BE2C (cell line): Measurements from ENCODE around the gene CYBA.

Experiments
- DNase-seq: peaks from one replicate; pipeline ENCODE4 v3.0.0-alpha.2; 2020
- H3K27me3 ChIP-seq: fragments of 250-450 bp; sonication (Bioruptor Pico); 2 replicates; pipeline ENCODE4 v1.5.1; 2020; ENCODE audit warnings: mild to moderate bottlenecking
- H3K36me3 ChIP-seq: fragments of 250-450 bp; sonication (Bioruptor Pico); 2 replicates; pipeline ENCODE4 v1.5.1; 2020; ENCODE audit warnings: mild to moderate bottlenecking
- H3K4me1 ChIP-seq: fragments of 250-450 bp; sonication (Bioruptor Pico); 2 replicates; pipeline ENCODE4 v1.5.1; 2020
- H3K4me3 ChIP-seq: 2 replicates; pipeline ENCODE4 v1.5.1; 2011; ENCODE audit warnings: low read depth, low read length
- H3K9me3 ChIP-seq: fragments of 250-450 bp; sonication (Bioruptor Pico); 2 replicates; pipeline ENCODE4 v1.5.1; 2020
- CTCF ChIP-seq: IDR thresholded peaks from 2 replicates; pipeline ENCODE4 v1.5.1; 2012; ENCODE audit warnings: mild to moderate bottlenecking, low read depth, low read length

Gene CYBA

GRCh38 chr16:88618182-88618955 lies 32.5 kb downstream of the CYBA start:
- Histone ChIP-seq H3K36me3 (peaks cover 66% of the 10 kb centered on the region), H3K4me1 (peaks cover under 1% of the 10 kb centered on the region; the same call in 1 of the 2 replicates)
- TF ChIP-seq CTCF, result no peak

DNA sequence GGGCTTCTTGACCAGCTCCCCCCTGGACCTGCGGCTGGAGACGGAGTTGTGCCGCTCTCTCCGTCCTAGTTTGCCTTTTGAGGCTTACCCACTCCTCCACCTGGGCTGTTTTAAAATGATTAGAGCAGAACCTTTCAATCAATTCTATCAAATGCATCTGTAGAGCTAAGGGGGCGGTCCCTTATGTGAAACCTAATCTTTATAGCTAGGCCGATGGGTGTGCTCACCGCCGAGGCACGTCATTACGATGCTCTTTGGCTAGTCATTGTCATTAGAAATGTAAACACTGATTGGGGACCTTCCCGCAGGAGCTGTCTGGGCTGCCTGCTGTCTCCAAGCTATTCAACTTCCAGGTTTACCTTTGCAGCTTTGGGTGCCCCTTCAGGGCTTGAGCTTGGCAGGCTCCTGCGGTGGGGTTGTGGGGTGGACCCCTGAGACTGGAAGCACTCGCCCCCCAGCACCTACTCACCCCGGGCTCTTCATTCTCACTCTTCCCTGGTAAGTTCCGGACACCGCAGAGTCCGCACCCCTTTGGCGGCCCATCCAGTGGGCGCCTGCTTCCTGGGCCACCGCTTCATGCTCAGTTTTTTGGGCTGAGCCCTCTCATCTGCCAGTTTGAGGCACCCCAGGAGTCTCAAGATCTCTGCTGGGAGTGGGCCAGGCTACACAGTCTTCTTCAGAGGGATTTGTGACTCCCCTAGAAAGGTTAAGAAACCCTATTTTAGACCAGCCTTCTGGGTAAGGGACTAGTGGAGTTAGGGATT lies 33.4 kb downstream of the CYBA start:
- no peak for TF ChIP-seq CTCF
- peaks cover 4% of the 10 kb centered on the region; the same call in 1 of the 2 replicates for H3K4me1 ChIP-seq
- H3K27me3 ChIP-seq, result no peaks in the 10 kb centered on the region
- H3K36me3 ChIP-seq, result peaks cover 63% of the 10 kb centered on the region
- H3K4me3 ChIP-seq, result no peak overlapping the region
- H3K9me3 ChIP-seq, result no peaks in the 10 kb centered on the region
- no peak for DNase-seq

More at GRCh38 chr16:88618182-88618955, 32.5 kb downstream of the CYBA start:
- no peak for DNase-seq
- Histone ChIP-seq H3K4me3 (no peak overlapping the region), H3K9me3 (no peaks in the 10 kb centered on the region), H3K27me3 (no peaks in the 10 kb centered on the region)

DNA sequence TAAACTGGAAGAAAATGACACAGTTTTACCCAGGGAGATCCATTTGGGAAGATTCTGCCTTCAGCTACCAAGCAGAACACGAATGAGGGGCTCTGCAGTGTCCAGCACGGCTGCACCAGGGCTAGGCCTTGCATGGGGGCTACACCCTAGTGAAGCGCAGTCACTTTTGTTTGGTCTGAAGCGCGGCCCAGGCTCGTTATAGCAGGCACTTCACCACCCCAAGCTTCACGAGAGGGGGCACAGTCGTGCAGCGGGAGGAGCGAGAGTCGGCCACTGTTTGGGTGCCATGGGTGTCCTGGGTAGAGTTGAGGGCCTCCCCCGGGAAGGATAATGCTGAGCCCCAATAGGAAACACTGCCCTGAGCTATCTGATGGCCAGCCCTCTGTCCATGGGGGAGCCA lies 34.1 kb downstream of the CYBA start:
- Histone ChIP-seq H3K27me3 (no peaks in the 10 kb centered on the region), H3K36me3 (peaks cover 58% of the 10 kb centered on the region), H3K4me1 (peaks cover 4% of the 10 kb centered on the region; the same call in 1 of the 2 replicates), H3K4me3 (no peak overlapping the region), H3K9me3 (no peaks in the 10 kb centered on the region)
- no peak for TF ChIP-seq CTCF
- no peak for DNase-seq

- peaks cover 4% of the 10 kb centered on the region; the same call in 1 of the 2 replicates for H3K4me1 ChIP-seq
- peaks cover 59% of the 10 kb centered on the region for H3K36me3 ChIP-seq
- H3K27me3 ChIP-seq, result no peaks in the 10 kb centered on the region
- DNase-seq, result no peak
- H3K4me3 ChIP-seq, result no peak overlapping the region
- H3K9me3 ChIP-seq, result no peaks in the 10 kb centered on the region
- no peak for TF ChIP-seq CTCF
These were observed 34.5 kb downstream of the CYBA start for GRCh38 chr16:88616320-88616719.

DNA sequence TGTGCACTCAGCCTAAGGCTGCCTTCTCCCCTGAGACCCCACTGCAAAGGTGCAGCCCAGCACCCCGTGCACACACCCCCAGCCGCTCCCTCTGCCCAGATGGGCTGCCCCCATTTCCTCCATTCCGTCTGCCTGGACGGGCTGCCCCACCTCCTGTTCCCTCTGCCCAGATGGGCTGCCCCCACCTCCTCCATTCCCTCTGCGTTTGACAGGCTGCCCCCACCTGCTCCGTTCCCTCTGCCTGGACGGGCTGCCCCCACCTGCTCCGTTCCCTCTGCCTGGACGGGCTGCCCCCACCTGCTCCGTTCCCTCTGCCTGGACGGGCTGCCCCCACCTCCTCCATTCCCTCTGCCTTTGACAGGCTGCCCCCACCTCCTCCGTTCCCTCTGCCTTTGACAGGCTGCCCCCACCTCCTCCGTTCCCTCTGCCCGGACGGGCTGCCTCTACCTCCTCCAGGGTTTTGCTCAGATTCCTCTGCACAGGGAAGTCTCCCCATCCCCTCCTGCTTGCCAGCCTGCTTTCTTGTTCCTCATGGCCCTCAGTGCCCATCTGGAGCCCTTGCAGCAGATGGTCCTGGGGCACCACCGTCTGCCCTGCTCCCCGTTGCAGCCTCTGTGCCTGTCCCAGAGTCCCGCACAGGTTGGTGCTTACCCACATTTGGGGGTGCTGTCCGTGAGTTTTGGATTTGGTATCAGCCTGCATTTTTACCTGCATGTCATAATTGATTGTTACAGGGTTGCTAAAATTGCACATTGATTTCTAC lies 35.9 kb downstream of the CYBA start:
- Histone ChIP-seq H3K4me3 (no peak overlapping the region), H3K27me3 (no peaks in the 10 kb centered on the region), H3K4me1 (peaks cover 4% of the 10 kb centered on the region; the same call in 1 of the 2 replicates), H3K36me3 (peaks cover 69% of the 10 kb centered on the region), H3K9me3 (no peaks in the 10 kb centered on the region)
- TF ChIP-seq CTCF, result no peak
- DNase-seq, result no peak
